Ovary (tissue), 3 donors: ENCODE measurements around the gene CTNND2.

Experiments used
- EP300 ChIP-seq: sonication (generic); formaldehyde crosslinking; IDR thresholded peaks from one replicate; pipeline ENCODE4 v1.6.1; 2017; ENCODE audit warnings: antibody characterized with exemption
- POLR2A ChIP-seq: fragments of 450-650 bp; IDR thresholded peaks from one replicate; pipeline ENCODE4 v1.6.1; 2017; ENCODE audit warnings: antibody characterized with exemption, mild to moderate bottlenecking, moderate library complexity
- TF ChIP-seq, protein P1 (sequence below), 3 donors: fragments of 450-650 bp in 2 of 3; fragments of 200-600 bp in 1 of 3; IDR thresholded peaks; one replicate each; pipeline versions ENCODE4 v1.5.1 to v1.8.0; 2016 to 2022; ENCODE audit warnings: antibody characterized with exemption in 3 of 3, mild to moderate bottlenecking in 1 of 3
- donor health status: DM: no; HTN: no; CAD: no.

DNA sequence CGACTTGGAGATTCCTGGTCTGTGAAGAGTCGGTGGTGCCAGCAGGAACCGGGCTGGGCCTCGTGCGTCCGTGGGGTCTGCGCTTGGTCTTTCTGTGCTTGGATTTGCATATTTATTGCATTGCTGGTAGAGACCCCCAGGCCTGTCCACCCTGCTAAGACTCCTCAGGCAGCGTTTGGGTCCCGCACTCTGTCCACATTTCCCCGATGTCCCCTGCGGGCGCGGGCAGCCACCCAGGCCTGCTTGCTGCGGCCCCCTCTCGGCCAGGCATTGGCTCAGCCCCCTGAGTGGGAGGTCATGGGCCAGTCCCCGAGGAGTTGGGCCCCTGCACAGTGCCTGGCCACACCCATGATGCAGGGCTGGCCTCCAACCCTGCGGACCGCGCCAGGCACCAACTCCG, 27.4 kb upstream of the CTNND2 start:
- TF ChIP-seq, protein P1, sequence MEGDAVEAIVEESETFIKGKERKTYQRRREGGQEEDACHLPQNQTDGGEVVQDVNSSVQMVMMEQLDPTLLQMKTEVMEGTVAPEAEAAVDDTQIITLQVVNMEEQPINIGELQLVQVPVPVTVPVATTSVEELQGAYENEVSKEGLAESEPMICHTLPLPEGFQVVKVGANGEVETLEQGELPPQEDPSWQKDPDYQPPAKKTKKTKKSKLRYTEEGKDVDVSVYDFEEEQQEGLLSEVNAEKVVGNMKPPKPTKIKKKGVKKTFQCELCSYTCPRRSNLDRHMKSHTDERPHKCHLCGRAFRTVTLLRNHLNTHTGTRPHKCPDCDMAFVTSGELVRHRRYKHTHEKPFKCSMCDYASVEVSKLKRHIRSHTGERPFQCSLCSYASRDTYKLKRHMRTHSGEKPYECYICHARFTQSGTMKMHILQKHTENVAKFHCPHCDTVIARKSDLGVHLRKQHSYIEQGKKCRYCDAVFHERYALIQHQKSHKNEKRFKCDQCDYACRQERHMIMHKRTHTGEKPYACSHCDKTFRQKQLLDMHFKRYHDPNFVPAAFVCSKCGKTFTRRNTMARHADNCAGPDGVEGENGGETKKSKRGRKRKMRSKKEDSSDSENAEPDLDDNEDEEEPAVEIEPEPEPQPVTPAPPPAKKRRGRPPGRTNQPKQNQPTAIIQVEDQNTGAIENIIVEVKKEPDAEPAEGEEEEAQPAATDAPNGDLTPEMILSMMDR (IDR thresholded peaks at IDR 0.05), result no peak
- TF ChIP-seq POLR2A (no peak), EP300 (no peak)
